T-helper 22 cell (primary cell): ENCODE data around the gene ANGPT4.

Experiments used
- DNase-seq: peaks from one replicate; pipeline ENCODE4 v3.0.0-alpha.2; 2020; ENCODE audit warnings: low read depth

ANGPT4 gene

GRCh38 chr20:825710-826421 is 90.3 kb downstream of the ANGPT4 start:
- DNase-seq = no peak

- DNase-seq = no peak
These were observed 91.2 kb downstream of the ANGPT4 start for GRCh38 chr20:824916-825315.

GRCh38 chr20:824490-824889 is 91.6 kb downstream of the ANGPT4 start:
- DNase-seq = no peak

GRCh38 chr20:823574-823902 is 92.6 kb downstream of the ANGPT4 start:
- no peak for DNase-seq

- no peak for DNase-seq
These were observed 93.2 kb downstream of the ANGPT4 start for GRCh38 chr20:822651-823573.

GRCh38 chr20:821731-822065 is 94.4 kb downstream of the ANGPT4 start:
- no peak for DNase-seq

- no peak for DNase-seq
These were observed 94.9 kb downstream of the ANGPT4 start for GRCh38 chr20:821046-821730.

GRCh38 chr20:820323-820953 is 95.7 kb downstream of the ANGPT4 start:
- DNase-seq = no peak
